Nephron (organoid): ENCODE measurements around the gene CKAP5.

ENCODE experiments used
- H3K27ac Mint-ChIP-seq, 3 experiments: 2 replicates each; pipeline ENCODE4 v1.8.0; 2020; ENCODE audit warnings: mixed read lengths in 3 of 3, mild to moderate bottlenecking in 2 of 3, moderate library complexity in 1 of 3
- H3K27me3 Mint-ChIP-seq: 2 replicates; pipeline ENCODE4 v1.8.0; 2021; ENCODE audit warnings: low read depth, mild to moderate bottlenecking, moderate library complexity, mixed read lengths
- H3K36me3 Mint-ChIP-seq: 2 replicates; pipeline ENCODE4 v1.8.0; 2020; ENCODE audit warnings: low read depth, mixed read lengths
- H3K4me1 Mint-ChIP-seq: 2 replicates; pipeline ENCODE4 v1.8.0; 2020; ENCODE audit warnings: mixed read lengths
- H3K4me3 Mint-ChIP-seq, 3 experiments: 2 replicates each; pipeline ENCODE4 v1.8.0; 2020; ENCODE audit warnings: mild to moderate bottlenecking in 3 of 3, mixed read lengths in 3 of 3, moderate library complexity in 2 of 3
- H3K9me3 Mint-ChIP-seq: 2 replicates; pipeline ENCODE4 v1.8.0; 2020; ENCODE audit warnings: mixed read lengths
- CTCF ChIP-seq, 3 experiments: fragments of 200-600 bp; sonication (generic); IDR thresholded peaks; one replicate each; pipeline ENCODE4 v1.5.0; 2021; ENCODE audit warnings: antibody characterized with exemption in 3 of 3; ENCODE audit not compliant: unreplicated experiment in 3 of 3

The CKAP5 gene

GRCh38 chr11:46858920-46859546, 13.0 kb upstream of the CKAP5 start:
- peaks cover 22% of the 10 kb centered on the region for H3K4me1 Mint-ChIP-seq
- no peak for TF ChIP-seq CTCF (IDR thresholded peaks at IDR 0.05; ENCODE audit: unreplicated experiment in 3 of 3)

DNA sequence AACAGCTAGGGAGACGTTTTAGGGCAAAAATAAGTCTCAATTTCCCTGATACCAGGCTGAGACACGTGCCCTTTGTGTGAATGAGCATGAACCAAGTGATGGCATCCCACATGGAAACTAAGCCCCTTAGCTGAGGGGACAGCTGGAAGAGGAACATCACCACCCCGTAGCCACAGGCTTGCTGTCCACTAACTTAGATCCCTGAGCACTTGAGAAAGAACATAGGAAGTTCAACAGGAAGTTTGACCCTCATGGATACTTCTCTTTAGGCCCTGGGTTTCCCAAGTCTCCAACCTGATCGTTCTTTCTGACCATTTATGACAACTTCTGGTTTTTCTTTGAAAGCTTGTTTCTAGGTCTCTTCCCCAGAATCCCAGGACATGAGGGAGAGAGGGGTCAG, 11.6 kb upstream of the CKAP5 start:
- Mint-ChIP-seq H3K9me3 (no peaks in the 10 kb centered on the region), H3K4me1 (peaks cover 22% of the 10 kb centered on the region), H3K36me3 (peaks cover 39% of the 10 kb centered on the region), H3K4me3 (no peak overlapping the region), H3K27me3 (no peaks in the 10 kb centered on the region), H3K27ac (no peak overlapping the region)
- no peak for TF ChIP-seq CTCF (IDR thresholded peaks at IDR 0.05; ENCODE audit: unreplicated experiment in 3 of 3)

More at GRCh38 chr11:46858920-46859546, 13.0 kb upstream of the CKAP5 start:
- Mint-ChIP-seq H3K27me3 (no peaks in the 10 kb centered on the region), H3K27ac (no peak overlapping the region), H3K9me3 (no peaks in the 10 kb centered on the region), H3K4me3 (no peak overlapping the region), H3K36me3 (peaks cover 51% of the 10 kb centered on the region)

GRCh38 chr11:46856605-46857343, 10.7 kb upstream of the CKAP5 start:
- H3K27ac Mint-ChIP-seq: no peak overlapping the region
- H3K36me3 Mint-ChIP-seq: peaks cover 34% of the 10 kb centered on the region
- no peaks in the 10 kb centered on the region for H3K9me3 Mint-ChIP-seq
- no peak for TF ChIP-seq CTCF (IDR thresholded peaks at IDR 0.05; ENCODE audit: unreplicated experiment in 3 of 3)
- no peak overlapping the region for H3K4me3 Mint-ChIP-seq
- H3K27me3 Mint-ChIP-seq: no peaks in the 10 kb centered on the region
- H3K4me1 Mint-ChIP-seq: peaks cover 22% of the 10 kb centered on the region

- H3K27ac Mint-ChIP-seq: no peak overlapping the region
- peaks cover 33% of the 10 kb centered on the region for H3K36me3 Mint-ChIP-seq
- no peak overlapping the region for H3K4me3 Mint-ChIP-seq
- H3K9me3 Mint-ChIP-seq: no peaks in the 10 kb centered on the region
- H3K27me3 Mint-ChIP-seq: no peaks in the 10 kb centered on the region
- no peak for TF ChIP-seq CTCF (IDR thresholded peaks at IDR 0.05; ENCODE audit: unreplicated experiment in 3 of 3)
- peaks cover 22% of the 10 kb centered on the region for H3K4me1 Mint-ChIP-seq
Observed at GRCh38 chr11:46855863-46856262, 9.8 kb upstream of the CKAP5 start.

- H3K36me3 Mint-ChIP-seq: peaks cover 26% of the 10 kb centered on the region
- no peak overlapping the region for H3K27ac Mint-ChIP-seq
- no peak for TF ChIP-seq CTCF (IDR thresholded peaks at IDR 0.05; ENCODE audit: unreplicated experiment in 3 of 3)
- no peak overlapping the region for H3K4me3 Mint-ChIP-seq
- H3K4me1 Mint-ChIP-seq: peaks cover 19% of the 10 kb centered on the region
- no peaks in the 10 kb centered on the region for H3K9me3 Mint-ChIP-seq
- H3K27me3 Mint-ChIP-seq: no peaks in the 10 kb centered on the region
Observed at GRCh38 chr11:46855167-46855566, 9.1 kb upstream of the CKAP5 start.
